Airway epithelial cell (primary cell): ENCODE measurements around the gene PDCD4. TPM values are rescaled to one million over a fixed set of nuclear protein-coding genes. Genes with fewer than 3 reads are reported as not detected.

Experiments
- total RNA-seq: library from RNA; depleted of rRNA; stranded (reverse); fragments of >200 nt; gene quantifications from 2 replicates; pipeline ENCODE4 v1.2.3, GENCODE V29; 2015

PDCD4 gene
- 109 and 142 TPM in 2 replicates for total RNA-seq

DNA sequence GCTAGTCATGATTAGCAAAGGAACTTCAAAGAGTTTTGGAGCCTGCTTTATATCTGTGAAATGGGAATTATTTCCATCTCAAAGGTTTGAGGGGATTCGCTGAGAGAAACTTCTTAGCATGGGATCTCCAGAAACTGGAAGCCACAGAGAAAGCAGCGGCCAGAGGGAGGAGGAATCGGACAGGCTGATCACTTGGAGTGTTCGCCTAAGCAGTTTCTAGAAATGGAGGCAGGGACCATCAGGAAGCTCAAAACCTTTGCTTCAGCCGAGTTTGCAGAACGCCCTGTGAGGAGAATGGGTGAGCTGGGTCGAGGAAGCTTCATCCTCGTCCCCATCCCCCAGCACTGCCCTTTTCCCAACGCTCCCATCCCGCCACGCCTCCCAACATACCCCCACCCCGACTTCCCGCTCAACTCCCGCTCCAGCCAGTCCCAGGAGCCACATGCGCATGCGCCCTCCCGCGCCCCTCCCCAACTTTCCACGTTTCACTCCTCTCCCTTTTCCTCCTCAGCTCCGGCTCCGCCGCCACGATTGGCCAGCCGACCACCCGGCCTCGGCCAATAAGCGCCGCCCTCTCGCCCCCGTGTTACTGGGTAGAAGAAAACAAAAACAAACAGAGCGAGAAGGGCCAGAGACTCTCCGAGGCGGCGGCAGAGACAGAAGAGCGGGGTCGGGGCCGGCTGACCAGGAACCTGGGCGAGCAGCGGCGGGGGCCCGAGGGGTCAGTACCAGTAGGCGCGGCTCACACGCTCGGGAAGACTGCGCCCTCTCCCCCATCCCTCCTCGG, at the start of gene PDCD4:
PDCD4 (plus strand) TSS at position 631 of the 787 bp plus-strand sequence. CDS start 4,100 bp downstream, outside the sequence.

DNA sequence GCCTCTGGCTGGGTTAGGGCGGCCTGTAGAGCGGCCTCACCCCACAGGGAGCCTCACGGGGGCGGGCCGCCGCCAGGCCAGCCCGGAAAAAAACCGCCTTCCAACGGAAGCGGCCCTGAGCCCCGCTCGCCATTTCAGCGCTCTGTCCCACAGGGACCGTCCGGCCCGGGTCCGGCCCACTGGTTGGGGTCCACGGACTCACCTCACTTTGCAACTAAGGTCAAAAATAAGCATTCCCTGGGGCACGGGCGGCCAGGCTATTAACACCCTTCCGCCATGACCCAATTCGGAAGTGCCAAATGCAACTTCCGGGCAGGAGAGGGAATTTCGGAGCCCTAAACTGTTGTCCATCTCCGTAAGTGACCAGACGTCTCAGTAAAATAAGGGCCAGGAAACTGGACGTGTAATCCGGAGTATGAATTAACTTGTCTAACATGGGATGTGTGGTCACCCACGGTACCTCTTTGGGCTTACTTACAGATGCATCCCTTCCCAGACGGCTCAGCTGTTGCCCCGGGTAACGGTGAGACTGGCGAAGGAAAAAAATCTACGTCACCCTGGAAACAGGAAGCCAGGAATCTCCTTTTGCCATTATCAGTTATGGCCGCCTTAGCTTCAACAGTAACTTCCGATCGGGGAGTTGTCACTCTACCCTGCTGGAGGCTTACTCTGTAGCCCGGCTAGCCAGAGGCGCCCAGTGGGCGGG, 47.1 kb downstream of the PDCD4 start, which contains the start of gene BBIP1:
BBIP1 (minus strand) TSS at position 538 of the 706 bp plus-strand sequence. CDS start 1,023 bp downstream, outside the sequence.

DNA sequence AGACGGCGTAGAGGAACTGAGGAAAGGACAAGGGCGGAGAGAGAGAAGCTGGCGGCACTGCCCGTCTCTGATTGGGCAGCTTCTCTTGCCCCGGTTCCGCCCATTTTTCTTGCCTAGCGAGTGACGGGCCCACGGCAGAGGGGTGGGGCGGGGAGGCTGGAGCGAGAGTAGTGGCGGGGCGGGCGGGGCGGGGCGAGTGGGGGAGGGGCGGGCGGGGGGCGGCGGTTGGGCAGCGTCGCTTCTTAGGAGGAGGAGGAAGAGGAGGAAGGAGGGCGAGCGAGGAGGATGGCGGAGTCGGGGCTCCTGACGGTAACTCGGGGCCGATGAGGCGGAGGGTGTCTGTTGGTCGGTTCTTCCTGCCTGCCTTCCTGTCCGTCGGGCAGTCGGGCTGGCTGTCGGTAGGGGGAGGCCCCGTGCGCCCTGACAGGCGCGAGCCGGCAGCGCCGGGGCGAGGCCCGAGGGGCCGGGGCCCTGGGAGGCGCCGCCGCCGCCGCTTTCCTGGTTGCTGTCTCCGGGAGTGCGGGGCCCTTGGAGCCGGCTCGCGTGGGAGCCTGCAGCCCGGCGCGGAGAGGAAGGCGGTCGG, 47.7 kb downstream of the PDCD4 start, which contains the start of gene SHOC2:
SHOC2 (plus strand) TSS at position 256 of the 583 bp plus-strand sequence. CDS start 44,755 bp downstream, outside the sequence.

Other genes with a start within 250 kb of the PDCD4 start
- gene RBM20, start 227.6 kb upstream of the PDCD4 start, total RNA-seq, result 0.28 and 1.3 TPM in 2 replicates
- gene BBIP1, start 47.3 kb downstream of the PDCD4 start, total RNA-seq, result 12.7 and 13.0 TPM in 2 replicates
- 17.0 and 19.3 TPM in 2 replicates for gene SHOC2, start 47.7 kb downstream of the PDCD4 start, total RNA-seq
- not detected in 2 replicates for gene ADRA2A, start 205.1 kb downstream of the PDCD4 start, total RNA-seq